WTC11 (cell line): ENCODE results near the gene RASGEF1C.

ENCODE experiments used
- FOXJ3 ChIP-seq: sonication (generic); formaldehyde crosslinking; IDR thresholded peaks from 2 replicates; pipeline ENCODE4 v1.9.0; 2021; ENCODE audit warnings: missing genetic modification reagents, mild to moderate bottlenecking, borderline replicate concordance
- TF ChIP-seq, protein P1 (sequence below): fragments of 200-600 bp; IDR thresholded peaks from 2 replicates; pipeline ENCODE4 v1.8.0; 2022; ENCODE audit warnings: antibody characterized with exemption
- TF ChIP-seq, protein P2 (sequence below): sonication (generic); formaldehyde crosslinking; IDR thresholded peaks from 2 replicates; pipeline ENCODE4 v1.8.1; 2023; ENCODE audit warnings: mild to moderate bottlenecking, missing genetic modification reagents, moderate library complexity
- TF ChIP-seq, protein P3 (sequence below): sonication (generic); formaldehyde crosslinking; conservative IDR thresholded peaks from 2 replicates; pipeline ENCODE4 v1.8.1; 2022; ENCODE audit warnings: mild to moderate bottlenecking, missing genetic modification reagents

DNA sequence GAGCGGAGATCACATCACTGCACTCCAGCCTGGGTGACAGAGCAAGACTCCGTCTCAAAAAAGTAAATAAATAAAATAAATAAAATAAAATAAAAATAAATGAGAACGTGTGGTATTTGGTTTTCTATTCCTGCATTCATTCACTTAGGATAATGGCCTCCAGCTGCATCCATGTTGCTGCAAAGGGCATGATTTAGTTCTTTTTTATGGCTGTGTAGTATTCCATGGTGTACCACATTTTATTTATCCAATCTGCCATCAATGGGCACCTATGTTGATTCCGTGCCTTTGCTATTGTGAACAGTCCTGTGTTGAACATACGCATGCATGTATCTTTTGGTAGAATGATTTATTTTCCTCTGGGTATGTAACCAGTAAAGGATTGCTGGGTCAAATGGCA, 8.8 kb upstream of the RASGEF1C start:
- TF ChIP-seq, protein P1, sequence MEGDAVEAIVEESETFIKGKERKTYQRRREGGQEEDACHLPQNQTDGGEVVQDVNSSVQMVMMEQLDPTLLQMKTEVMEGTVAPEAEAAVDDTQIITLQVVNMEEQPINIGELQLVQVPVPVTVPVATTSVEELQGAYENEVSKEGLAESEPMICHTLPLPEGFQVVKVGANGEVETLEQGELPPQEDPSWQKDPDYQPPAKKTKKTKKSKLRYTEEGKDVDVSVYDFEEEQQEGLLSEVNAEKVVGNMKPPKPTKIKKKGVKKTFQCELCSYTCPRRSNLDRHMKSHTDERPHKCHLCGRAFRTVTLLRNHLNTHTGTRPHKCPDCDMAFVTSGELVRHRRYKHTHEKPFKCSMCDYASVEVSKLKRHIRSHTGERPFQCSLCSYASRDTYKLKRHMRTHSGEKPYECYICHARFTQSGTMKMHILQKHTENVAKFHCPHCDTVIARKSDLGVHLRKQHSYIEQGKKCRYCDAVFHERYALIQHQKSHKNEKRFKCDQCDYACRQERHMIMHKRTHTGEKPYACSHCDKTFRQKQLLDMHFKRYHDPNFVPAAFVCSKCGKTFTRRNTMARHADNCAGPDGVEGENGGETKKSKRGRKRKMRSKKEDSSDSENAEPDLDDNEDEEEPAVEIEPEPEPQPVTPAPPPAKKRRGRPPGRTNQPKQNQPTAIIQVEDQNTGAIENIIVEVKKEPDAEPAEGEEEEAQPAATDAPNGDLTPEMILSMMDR, result no peak
- TF ChIP-seq, protein P2, sequence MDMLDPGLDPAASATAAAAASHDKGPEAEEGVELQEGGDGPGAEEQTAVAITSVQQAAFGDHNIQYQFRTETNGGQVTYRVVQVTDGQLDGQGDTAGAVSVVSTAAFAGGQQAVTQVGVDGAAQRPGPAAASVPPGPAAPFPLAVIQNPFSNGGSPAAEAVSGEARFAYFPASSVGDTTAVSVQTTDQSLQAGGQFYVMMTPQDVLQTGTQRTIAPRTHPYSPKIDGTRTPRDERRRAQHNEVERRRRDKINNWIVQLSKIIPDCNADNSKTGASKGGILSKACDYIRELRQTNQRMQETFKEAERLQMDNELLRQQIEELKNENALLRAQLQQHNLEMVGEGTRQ (CRISPR knock-in tag), result no peak
- TF ChIP-seq, protein P3, sequence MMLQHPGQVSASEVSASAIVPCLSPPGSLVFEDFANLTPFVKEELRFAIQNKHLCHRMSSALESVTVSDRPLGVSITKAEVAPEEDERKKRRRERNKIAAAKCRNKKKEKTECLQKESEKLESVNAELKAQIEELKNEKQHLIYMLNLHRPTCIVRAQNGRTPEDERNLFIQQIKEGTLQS (CRISPR knock-in tag), result no peak
- TF ChIP-seq FOXJ3 (CRISPR knock-in tag), result no peak
